GM19240 (cell line): Measurements from ENCODE around the gene TNFRSF8.
"Not testable (repeated sequence)": the region's sequence is repeated elsewhere in the genome, so short reads cannot be mapped to it uniquely, and the experiment has no call there.

ENCODE experiments used
- DNase-seq: peaks from one replicate; pipeline ENCODE4 v3.0.0; 2011; ENCODE audit warnings: low spot score; ENCODE audit not compliant: insufficient read length

Gene TNFRSF8

DNA sequence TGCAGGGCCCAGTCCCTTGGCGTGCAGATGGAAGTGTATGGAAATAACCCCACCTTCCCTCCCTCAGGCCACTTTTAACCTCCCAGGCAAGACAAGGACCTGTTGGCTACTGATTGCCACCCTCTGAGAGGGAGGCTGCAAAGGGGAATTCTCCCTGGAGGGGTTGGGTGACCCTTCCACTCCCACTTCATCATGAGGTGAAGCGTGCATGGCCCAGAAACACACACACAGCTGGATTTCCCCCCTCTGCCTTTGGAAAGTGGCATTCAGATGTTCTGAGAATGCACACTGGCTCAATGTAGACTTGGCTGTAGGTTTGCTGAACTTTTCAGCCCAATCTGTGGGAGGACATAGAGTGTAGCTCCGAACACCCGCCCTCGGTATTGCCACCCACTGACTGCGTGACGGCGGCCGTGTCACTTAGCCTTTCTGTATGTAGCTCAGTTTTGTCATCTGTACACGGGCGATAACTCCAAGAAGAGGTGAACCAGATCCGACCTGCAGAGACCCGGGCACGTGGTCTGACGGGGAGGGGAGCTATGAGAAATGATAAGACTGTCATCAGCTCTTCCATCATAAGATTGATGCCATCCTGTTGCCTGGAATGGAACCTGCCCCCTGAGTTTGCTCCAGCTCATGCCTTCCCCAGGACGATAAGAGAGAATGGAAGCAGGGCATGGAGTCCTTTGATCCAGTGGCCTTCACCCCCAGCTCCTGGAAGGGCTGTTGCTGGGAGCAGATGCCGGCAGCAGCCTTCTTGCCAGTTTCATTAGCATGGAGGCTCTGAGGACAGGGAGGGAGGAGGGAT, 24.5 kb upstream of the TNFRSF8 start:
- no peak for DNase-seq

DNA sequence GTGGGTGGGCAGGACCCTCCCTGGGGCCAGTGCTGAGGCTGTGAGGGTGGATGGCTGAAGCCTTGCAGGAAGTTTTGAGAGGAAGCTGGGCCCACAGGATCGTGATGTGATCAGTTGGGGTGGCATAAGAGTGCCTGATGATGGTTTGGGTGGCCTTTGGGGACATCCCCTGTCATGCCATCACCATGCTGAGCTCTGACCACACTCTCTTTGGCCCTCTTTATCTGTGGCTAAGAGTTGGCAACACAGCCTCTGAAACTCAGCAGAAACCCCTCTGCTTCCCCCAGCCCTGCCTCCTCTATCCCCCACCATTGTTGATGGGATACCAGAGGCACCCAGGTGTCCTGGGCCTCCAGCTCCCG, 24.0 kb upstream of the TNFRSF8 start:
- DNase-seq, result no peak

DNA sequence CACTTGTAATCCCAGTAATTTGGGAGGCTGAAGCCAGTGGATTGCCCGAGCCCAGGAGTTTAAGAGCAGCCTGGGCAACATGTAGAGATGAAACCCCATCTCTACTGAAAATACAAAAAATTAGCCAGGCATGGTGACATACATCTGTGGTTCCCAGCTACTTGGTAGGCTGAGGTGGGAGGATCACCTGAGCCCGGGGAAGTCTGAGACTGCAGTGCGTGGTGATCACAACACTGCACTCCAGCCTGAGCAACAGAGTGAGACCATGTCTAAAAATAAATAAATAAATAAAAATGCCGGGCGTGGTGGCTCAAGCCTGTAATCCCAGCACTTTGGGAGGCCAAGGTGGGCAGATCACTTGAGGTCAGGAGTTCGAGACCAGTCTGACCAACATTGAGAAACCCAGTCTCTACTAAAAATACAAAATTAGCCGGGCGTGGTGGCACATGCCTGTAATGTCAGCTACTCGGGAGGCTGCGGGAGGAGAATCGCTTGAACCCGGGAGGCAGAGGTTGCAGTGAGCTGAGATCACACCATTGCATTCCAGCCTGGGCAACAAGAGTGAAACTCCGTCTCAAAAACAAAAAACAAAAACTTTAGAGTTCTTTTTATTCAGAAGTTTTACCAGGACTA, 23.2 kb upstream of the TNFRSF8 start:
- not testable (repeated sequence) for DNase-seq

DNA sequence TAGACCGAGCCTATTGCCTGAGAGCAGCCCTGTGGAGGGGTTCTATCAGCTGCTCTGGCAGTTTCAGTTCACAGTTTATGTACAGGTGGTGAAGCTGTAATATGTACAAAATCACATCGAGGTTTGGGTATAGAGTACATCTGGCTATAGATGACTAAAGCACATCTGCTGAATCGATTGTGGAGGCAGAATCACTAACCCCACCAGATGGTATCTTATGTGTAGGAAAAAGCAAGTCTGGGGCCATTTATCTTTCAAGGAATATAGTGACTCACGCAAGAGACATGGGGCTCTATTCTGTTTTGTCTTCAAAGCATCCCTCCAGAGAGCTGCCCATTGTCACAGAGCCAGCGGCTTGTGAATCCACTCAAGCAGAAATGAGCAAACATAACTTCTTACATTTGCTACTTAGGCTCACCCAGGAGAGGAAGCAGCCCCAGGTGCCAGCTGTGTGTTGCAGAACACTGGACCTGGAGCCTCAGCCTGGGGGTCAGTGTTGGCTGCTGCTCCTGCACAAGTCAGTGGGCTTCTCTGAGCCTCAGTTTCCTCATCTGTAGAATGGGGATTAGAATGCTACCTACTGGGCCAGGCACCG, 22.5 kb upstream of the TNFRSF8 start:
- no peak for DNase-seq

DNA sequence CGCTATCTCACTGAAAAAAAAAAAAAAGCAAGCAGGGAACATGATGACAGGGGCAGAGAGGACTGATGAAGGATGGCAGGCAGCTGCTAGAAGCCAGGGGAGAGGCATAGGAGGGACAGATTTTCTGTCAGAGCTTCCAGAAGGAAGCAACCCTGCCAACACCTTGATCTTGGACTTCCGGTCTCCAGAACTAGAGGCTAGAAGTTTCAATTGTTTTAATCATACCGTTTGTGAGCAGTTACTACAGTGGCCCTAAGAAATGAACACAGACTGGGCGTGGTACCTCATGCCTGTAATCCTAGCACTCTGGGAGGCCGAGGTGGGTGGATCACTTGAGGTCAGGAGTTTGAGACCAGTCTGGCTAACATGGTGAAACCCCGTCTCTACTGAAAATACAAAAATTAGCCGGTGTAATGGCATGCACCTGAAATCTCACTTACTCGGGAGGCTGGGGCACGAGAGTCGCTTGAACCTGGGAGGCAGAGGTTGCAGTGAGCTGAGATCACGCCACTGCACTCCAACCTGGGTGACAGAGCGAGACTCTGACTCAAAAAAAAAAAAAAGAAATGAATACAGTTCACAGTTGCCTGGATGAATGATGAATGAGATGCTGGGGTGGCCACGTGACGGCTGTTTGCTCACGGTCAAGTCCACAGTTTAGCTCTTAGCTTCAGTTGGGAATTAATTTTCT, 18.8 kb upstream of the TNFRSF8 start:
- not testable (repeated sequence) for DNase-seq

DNA sequence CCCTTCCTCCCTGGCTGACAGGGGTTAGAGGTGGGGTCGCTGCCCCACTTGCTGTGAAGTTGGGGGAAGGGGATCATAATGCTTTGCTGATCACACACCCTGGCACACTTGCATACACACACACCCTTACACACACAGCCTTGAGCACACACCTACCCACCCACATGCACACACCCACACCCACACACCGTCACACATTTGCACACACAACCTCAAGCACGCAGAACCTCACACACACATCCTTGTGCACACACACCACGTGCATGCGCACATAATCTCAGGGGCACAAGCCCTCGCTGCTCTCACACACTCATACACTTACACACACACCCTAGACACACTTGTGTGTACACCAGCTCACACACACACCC, 16.4 kb upstream of the TNFRSF8 start:
- no peak for DNase-seq

DNA sequence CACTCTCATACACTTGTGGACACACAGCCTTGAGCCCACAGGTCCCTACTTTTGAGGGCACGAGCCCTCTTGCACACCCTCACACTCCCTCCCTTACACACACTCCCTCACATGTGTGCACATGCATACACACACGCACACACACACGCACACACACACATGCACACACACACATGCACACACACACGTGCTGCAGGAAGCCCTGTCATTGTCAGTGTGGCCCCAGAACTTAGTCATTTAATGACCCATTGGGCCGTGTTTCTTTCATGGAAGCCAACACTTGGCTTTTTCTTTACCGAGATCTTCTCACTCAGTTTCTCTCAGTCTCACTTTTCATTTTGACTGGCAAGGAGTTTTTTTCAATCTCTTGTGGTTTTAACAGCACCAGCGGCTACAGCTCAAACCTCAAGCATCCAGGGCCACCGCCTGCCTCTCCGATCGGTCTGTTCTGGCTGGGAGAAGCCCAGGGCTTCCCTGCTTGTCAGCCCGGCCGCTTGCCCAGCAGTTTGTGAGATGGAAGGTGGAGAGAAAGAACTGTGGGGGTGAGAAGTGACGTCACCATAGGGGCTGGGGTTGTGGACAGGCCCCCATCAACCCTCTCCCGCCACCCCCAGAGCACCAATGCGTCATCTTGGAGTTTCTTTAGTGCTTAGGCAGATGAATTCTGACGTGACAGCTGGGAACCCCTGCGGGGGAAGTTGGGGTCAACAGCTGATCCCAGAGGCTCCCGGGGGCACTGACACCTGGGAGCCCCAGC, 15.8 kb upstream of the TNFRSF8 start:
- peak; percentile 56 for DNase-seq

DNA sequence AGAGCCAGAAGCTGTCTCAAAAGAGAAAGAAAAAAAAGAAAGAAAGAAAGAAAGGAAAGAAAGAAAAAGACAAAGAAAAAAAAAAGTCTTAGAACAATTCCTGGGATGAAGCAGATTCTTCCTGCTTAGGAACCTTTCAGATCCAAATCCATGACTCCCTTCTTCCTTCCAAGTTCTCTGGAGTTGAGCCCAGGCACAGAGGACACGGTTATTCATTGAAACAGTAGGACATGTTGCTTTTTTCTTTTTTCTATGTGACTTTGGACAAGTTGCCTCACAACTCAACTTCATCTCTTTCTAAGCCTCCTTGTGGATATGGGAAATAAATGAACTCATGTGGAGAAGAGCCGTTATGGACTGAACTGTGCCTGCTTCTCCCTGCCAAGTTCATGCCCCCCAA, 14.7 kb upstream of the TNFRSF8 start:
- no peak for DNase-seq

DNA sequence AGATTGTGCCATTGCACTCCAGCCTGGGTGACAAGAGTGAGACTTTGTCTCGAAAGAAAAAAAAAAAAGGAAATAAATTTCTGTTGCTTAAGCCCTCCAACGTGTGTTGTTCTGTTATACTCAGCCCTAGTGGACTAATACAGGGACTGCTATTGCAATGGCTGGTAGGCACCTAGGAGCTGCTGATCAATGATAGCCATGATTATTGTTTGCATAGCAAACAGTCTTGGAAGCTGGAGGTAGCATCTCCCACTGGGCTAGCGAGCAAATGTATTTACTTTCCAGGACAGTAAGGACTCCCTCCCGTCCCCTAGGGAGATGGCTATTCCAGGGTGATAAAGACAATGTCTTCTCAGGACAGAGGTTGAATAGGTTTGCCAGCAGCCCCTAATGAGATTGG, 13.5 kb upstream of the TNFRSF8 start:
- DNase-seq, result no peak

DNA sequence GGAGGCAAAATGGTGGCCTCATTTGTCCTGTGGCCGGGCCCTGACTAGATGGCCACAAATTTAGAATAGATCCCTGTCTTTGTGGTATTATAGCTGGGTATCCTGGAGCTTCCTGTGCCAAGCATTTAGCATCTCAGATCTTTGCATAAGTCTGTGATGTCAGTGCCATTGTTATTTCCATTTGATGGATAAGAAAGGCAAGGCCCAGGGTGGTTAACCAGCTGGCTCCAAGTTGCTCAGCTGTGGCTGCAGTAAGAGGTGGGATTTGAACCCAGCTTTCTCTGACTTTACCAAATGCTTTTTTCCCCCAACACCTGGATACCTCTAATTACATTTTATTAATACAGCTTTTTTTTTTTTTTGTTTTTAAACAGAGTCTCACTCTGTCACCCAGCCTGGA, 11.7 kb upstream of the TNFRSF8 start:
- DNase-seq, result no peak

DNA sequence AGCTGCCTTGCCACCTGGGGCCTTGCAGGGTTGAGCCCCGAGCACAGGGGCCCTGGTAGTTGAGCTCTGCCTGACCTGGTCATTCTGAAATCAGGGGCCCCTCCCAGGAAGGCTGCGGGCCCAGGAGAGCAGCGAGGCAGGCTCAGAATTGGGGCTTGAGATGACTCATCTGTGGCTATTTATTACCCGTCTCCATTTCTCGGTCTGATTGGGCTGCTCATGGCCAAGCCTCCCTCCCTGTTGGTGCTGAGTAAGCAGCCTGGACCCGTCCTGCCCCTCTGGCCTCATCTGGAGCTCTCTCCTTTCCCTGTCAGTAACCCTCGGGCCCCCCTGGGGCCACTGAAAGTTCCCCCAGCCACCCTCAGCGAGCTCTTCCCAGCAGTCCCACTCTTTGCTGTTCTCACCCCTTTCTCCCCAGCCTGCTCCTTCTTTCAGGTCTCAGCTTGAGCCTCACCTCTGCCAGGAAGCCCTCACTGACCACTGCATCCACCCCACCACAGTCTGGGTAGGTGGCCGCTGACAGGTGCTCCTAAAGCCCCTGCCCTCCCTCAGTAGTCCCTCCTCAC, 11.0 kb upstream of the TNFRSF8 start:
- peak; percentile 61 for DNase-seq

DNA sequence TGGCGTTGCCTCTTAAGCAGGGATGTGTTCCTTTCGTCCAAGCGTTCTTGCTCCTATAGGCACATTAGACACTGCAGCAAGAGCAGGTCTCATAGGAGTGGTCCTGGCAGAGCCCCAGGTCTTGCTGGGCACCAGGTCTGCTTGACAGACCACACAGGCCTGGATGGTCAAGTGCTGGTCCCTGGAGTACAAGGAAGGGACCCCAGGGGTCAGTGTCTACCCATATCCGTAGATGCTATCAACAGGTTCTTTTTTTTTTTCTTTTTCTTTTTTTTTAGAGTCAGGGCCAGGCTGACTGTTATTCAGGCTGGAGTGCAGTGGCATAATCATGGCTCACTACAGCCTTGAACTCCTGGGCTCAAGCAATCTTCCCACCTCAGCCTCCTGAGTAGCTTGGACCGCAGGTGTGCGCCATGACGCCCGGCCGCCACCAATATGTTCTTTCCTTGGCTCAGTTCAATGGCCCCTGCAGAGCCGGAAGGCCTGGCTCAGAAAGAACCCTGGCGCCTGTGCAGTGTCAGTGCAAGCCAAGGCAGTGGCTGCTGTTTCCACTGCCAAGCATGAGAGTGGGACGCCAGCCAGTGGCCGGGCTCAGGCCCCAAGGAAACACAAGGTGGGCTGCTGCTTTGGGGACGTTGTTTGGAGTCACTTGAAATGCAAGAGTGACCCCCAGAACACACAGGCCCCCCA, 10.0 kb upstream of the TNFRSF8 start:
- no peak for DNase-seq

DNA sequence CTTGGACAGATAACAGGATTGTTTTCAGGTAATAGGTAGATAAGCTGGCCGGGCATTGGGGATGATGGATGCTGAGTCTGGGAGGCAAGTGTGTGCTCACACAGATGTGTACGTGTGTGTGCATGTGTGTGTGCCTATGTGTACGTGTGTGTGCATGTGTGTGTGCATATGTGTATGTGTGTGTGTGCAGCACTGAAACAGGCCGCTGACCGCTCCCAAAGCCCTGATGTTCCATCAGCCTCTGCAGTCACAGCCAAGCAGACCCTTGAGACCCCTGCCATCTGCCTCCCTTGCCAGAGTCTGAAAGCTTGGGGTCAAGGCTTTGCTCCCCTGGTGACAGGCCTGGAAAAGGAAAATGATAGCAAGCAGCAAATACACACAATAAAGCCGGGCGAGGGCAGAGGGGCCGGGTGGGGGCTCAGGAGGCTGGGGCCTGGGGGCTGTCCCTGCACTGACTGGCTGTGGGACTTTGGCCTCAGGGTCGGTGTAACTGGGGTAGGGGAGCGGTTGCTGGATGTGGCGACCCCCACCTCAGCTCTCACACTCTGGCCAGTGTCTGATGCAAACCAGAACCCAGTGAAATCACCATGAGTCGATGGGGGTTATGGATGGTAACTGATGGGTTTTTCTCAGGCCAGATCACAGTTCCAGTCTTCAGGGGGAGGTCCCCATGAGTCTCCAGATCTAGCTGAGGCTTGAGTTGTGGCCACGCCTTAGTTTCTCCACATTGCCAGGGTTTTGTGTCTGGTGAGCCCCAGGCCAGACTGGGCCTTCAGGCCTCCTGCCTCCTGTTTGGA, 9.2 kb upstream of the TNFRSF8 start:
- no peak for DNase-seq

DNA sequence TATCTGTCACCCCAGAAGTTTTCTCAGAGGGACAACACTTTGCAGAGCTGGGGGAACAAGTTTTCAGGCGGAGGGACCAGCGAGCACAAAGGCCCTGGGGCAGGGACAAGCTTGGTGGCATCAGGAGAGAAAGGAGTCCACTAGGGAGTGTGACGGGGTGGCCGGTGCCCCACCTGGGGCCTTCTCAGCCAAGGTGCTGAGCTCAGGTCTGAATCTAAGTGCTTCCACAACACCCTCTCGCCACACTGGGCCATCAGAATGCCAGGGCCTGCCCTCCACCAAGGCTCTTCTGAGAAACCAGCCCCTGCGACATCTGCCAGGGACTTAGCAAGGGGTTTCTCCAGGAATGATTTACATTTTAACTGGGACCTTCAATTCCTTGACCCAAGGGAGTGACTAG, 7.8 kb upstream of the TNFRSF8 start:
- DNase-seq, result no peak

DNA sequence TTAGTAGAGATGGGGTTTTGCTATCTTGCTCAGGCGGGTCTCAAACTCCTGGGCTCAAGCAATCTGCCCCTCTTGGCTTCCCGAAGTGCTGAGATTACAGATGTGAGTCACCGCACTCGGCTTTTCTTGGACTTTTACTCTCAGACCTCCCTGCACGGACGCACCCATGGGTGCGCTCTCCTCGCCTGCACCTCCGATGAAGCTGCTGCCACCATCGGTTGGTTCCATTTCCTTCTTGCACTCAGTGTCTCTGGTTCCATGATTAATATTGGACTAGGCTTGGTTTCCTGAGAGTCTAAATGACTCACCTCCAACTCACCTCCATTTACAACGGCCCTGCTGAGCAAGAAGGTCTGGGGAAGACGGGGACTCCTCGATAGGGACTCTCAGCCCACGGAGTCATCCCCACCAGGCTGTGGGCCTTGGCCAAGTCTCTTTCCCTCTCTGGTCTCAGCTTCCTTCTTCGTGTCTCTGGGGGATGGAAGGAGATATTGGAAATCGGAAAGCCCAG, 6.7 kb upstream of the TNFRSF8 start:
- no peak for DNase-seq

DNA sequence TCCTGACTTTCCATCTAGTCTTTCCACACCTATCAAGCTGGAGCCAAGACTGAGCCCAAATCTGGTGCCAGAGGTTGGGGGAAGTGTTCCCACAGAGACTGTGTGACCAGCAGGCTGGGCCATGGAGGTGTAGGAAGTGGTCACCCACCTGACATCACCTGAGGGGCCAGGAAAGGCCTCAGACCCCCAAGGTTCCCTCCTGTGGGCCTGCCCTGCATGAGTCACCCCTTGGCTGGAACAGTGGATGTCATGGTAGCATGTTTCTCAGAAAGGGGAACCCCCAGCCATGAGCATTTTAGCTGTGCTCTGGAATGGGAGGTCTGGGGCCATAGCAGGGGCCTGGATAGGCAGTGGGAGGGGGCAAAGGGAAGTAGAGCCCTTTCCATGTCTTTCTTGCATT, 5.7 kb upstream of the TNFRSF8 start:
- no peak for DNase-seq

DNA sequence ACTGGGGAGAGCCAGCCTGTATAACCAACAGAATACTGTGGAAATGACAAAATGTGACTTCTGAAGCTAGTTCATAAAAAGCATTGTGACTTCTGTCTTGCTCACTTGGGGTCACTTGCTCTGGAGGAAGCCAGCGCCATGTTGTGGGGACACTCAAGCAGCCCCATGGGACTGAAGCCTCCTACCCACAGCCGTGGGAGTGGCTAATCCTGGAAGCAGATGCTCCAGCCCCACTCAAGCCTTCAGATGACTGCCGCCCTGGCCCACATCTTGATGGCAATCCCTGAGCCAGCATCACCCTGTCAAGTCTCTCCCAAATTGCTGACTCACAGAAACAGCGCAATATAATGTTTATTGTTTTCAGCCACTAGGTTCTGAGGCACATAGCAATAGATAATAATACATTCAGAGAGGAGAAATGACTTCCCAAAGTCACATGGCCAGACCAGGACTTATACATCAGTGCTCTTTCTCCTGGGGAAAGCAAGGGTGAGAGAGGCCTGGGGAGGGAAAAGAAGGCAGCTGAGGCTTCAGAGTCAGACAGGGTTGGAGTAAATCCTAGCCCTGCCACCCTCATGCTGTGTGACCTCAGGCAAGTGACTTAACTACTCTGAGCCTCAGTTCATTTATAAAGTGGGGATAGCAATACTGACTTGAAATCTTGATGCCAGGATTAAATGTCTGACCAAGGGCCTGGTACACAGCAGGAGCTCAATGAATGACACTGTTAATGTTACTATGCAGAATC, 5.0 kb upstream of the TNFRSF8 start:
- DNase-seq, result no peak

DNA sequence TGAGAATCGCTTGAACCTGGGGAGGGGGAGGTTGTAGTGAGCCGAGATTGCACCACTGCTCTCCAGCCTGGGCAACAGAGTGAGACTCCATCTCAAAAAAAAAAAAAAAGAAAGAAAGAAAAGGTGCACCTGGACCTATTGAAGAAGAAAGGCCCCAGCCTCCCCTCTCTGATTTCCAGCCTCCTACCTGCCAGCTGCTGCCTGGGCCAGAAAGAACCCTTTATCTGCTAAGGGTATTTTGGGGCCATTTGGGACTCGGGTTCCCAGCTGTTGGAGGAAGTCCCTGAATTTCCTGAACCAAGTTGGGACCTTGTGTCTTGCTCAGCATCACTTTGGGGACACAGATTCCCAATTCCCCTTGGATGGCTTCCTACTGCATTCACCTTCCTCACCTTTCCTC, 3.9 kb upstream of the TNFRSF8 start:
- DNase-seq, result no peak
